ENCODE data around the gene RBM24. TPM values are rescaled to one million over a fixed set of nuclear protein-coding genes. Genes with fewer than 3 reads are reported as not detected.

Gene RBM24
- total RNA-seq, 1 donor from 2014 or later = 2.5 TPM

DNA sequence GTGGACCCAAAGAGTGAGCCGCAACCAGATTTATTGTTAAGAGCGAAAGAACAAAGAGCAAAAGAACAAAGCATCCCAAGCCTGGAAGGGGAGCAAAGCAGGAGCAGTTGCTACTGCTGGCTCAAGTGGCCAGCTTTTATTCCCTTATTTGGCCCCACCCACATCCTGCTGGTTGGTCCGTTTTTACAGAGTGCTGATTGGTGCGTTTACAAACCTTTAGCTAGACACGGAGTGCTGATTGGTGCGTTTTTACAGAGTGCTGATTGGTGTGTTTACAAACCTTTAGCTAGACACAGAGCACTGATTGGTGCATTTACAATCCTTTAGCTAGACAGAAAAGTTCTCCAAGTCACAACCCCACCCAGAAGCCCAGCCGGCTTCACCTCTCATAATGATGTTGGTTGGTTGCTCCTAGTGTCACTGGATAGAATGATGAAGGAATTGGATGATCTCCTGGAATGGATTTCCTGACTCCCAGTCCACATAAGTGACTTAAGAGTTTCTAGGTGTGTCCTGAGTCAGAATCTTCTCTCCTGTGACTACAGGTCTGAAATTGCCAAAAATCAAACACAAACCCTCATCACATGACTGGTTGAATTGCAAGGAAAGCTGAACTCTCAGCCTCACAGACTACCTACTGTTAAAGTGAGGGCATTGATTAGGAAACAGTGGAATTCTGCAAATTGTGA lies 60.1 kb downstream of the RBM24 start:
- DNase-seq (ENCODE audit: low read depth, low spot score) = no peak

DNA sequence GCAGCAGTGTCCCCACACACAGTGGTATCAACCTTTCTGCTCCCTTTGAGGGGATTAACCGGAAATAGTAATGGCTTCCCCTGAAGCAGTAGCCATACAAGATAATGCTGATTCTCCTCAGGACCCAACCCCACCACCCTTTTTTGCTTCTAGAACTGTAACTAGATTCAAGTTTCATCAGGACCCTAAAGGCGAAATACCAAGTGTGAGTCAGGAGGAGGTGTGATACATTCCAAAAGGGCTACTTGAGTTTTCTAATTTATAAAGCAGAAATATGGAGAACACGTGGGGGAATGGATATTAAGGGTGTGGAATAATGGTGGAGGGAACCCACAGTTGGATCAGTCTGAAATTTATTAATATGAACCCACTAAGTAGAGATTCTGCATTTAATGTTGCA lies 60.7 kb downstream of the RBM24 start:
- DNase-seq (ENCODE audit: low read depth, low spot score) = no peak

DNA sequence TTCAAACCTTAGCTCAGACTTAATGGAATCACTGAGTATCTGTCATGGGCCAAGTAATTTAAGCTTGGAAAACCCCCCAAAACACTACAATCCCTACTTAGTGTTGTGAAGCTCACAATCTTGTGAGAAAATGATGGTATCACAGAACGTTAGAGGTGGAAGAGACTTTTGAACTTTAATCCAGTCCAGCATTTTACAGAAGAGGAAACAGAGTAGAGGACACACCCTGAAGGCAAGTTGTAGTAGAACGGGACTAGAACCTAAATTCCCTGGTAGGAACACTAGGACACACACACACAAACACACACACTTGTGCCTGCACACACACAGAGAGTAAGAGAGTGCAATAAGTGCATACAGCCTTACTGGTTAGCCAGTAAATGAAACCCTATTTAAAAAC lies 62.1 kb downstream of the RBM24 start:
- DNase-seq (ENCODE audit: low read depth, low spot score) = no peak

Other genes with a start within 250 kb of the RBM24 start
- gene STMND1, start 179.3 kb upstream of the RBM24 start, total RNA-seq = not detected in 2 replicates
- 4.3 and 15.8 TPM in 2 replicates for gene CAP2, start 112.2 kb downstream of the RBM24 start, total RNA-seq

All from pulmonary artery endothelial cell (primary cell).